Left renal pelvis (tissue), 4 donors: ENCODE results near the gene PROCR. TPM values are rescaled to one million over a fixed set of nuclear protein-coding genes. Genes with fewer than 3 reads are reported as not detected.
"Not testable (repeated sequence)": the region's sequence is repeated elsewhere in the genome, so short reads cannot be mapped to it uniquely, and the experiment has no call there.

Experiments used
- DNase-seq, 4 donors: peaks; one replicate each; pipeline ENCODE4 v3.0.0-alpha.2; 2013; ENCODE audit warnings: low read depth in 4 of 4, low spot score in 3 of 4
- polyA plus RNA-seq, 4 donors: library from polyadenylated mRNA; unstranded; fragments of 120-200 nt; gene quantifications; one replicate each; pipeline ENCODE4 v1.2.1, GENCODE V29; 2013; ENCODE audit not compliant: insufficient read length in 4 of 4

The PROCR gene
- polyA plus RNA-seq, 4 donors: 10.0 to 100 (median 12.0) TPM

GRCh38 chr20:35160341-35160740, 11.5 kb upstream of the PROCR start:
- not testable (repeated sequence) for DNase-seq

GRCh38 chr20:35164531-35164930, 7.3 kb upstream of the PROCR start:
- not testable (repeated sequence) for DNase-seq

GRCh38 chr20:35165221-35166185, 6.4 kb upstream of the PROCR start:
- DNase-seq: no peak

GRCh38 chr20:35166242-35166830, 5.5 kb upstream of the PROCR start:
- no peak for DNase-seq

- DNase-seq: no peak
Measured at GRCh38 chr20:35167787-35168186, 4.1 kb upstream of the PROCR start.

GRCh38 chr20:35168701-35169409, 3.0 kb upstream of the PROCR start:
- not testable (repeated sequence) for DNase-seq

- no peak for DNase-seq
Measured at GRCh38 chr20:35171438-35171752, 477 bp upstream of the PROCR start.

GRCh38 chr20:35172434-35172806, 548 bp downstream of the PROCR start:
- no peak for DNase-seq

- no peak for DNase-seq
Measured at GRCh38 chr20:35173576-35174192, 1.8 kb downstream of the PROCR start.

- peak in 1 of 4 donors; percentile 18 for DNase-seq
Measured at GRCh38 chr20:35174458-35175216, 2.8 kb downstream of the PROCR start.

GRCh38 chr20:35176132-35176531, 4.3 kb downstream of the PROCR start:
- no peak for DNase-seq

- no peak for DNase-seq
Measured at GRCh38 chr20:35179292-35180212, 7.7 kb downstream of the PROCR start.

GRCh38 chr20:35180266-35180665, 8.4 kb downstream of the PROCR start:
- DNase-seq: no peak

GRCh38 chr20:35181731-35182130, 9.9 kb downstream of the PROCR start:
- no peak for DNase-seq

GRCh38 chr20:35186691-35187289, 14.9 kb downstream of the PROCR start:
- DNase-seq: not testable (repeated sequence)

- DNase-seq: no peak
Measured at GRCh38 chr20:35187584-35188190, 15.8 kb downstream of the PROCR start.

- DNase-seq: not testable (repeated sequence)
Measured at GRCh38 chr20:35189223-35189622, 17.4 kb downstream of the PROCR start.

GRCh38 chr20:35190556-35190955, 18.7 kb downstream of the PROCR start:
- no peak for DNase-seq
